T-helper 1 cell treated with Interleukin-12 subunit alpha and Interleukin-12 subunit beta and Interleukin-4 antibody, amounts not matched to agents 30 ng/mL and 1 ng/mL, for 36 hours (primary cell): ENCODE results near the gene PON2. TPM values are rescaled to one million over a fixed set of nuclear protein-coding genes. Genes with fewer than 3 reads are reported as not detected.

Experiments
- intact Hi-C: fragments of 100-400 bp; cut with micrococcal nuclease; formaldehyde crosslinking; loops from one replicate; pipeline ENCODE4 v1.15.1; 2024
- total RNA-seq: library from RNA; stranded (reverse); gene quantifications from 2 replicates; pipeline ENCODE4 v1.2.3, GENCODE V29; 2022

The PON2 gene
- total RNA-seq, 1 donor from 2014 or later = 5.7 TPM

- intact Hi-C loops = no loop called here
Observed at GRCh38 chr7:95446618-95447017, 11.8 kb upstream of the PON2 start.

GRCh38 chr7:95444796-95445195, 10.0 kb upstream of the PON2 start:
- intact Hi-C loops = no loop called here

- intact Hi-C loops = no loop called here
Observed at GRCh38 chr7:95441042-95441823, 6.4 kb upstream of the PON2 start.

- intact Hi-C loops = no loop called here
Observed at GRCh38 chr7:95440394-95441038, 5.7 kb upstream of the PON2 start.

GRCh38 chr7:95436407-95436806, 1.6 kb upstream of the PON2 start:
- intact Hi-C loops = no loop called here

GRCh38 chr7:95435422-95435780, 573 bp upstream of the PON2 start:
- intact Hi-C loops = loop anchor here (2.0 kb wide), 3 partner anchors 41 to 105 kb away; no protein-coding TSS in a partner anchor

- intact Hi-C loops = loop anchor here (2.0 kb wide), 3 partner anchors 43 to 103 kb away; no protein-coding TSS in a partner anchor
Observed at GRCh38 chr7:95433952-95434556, 774 bp downstream of the PON2 start.

- intact Hi-C loops = no loop called here
Observed at GRCh38 chr7:95433129-95433528, 1.7 kb downstream of the PON2 start.

- intact Hi-C loops = no loop called here
Observed at GRCh38 chr7:95432606-95433005, 2.2 kb downstream of the PON2 start.

GRCh38 chr7:95430864-95431263, 4.0 kb downstream of the PON2 start:
- intact Hi-C loops = no loop called here

- intact Hi-C loops = no loop called here
Observed at GRCh38 chr7:95429241-95429990, 5.4 kb downstream of the PON2 start.

GRCh38 chr7:95427914-95428516, 6.8 kb downstream of the PON2 start:
- intact Hi-C loops = no loop called here

GRCh38 chr7:95427166-95427565, 7.7 kb downstream of the PON2 start:
- intact Hi-C loops = no loop called here

- intact Hi-C loops = no loop called here
Observed at GRCh38 chr7:95425694-95426093, 9.1 kb downstream of the PON2 start.

GRCh38 chr7:95424716-95425115, 10.1 kb downstream of the PON2 start:
- intact Hi-C loops = no loop called here

GRCh38 chr7:95421847-95422444, 12.9 kb downstream of the PON2 start:
- intact Hi-C loops = no loop called here

- intact Hi-C loops = no loop called here
Observed at GRCh38 chr7:95421000-95421846, 13.6 kb downstream of the PON2 start.

- intact Hi-C loops = no loop called here
Observed at GRCh38 chr7:95412075-95412474, 22.8 kb downstream of the PON2 start.

- intact Hi-C loops = no loop called here
Observed at GRCh38 chr7:95411666-95412065, 23.2 kb downstream of the PON2 start.

GRCh38 chr7:95411036-95411435, 23.8 kb downstream of the PON2 start:
- intact Hi-C loops = no loop called here
